ENCODE data around the gene BPI.
A peak's percentile ranks its signal among the peaks of the same experiment; 100 is the strongest.

BPI gene

GRCh38 chr20:38300438-38300837, 3.5 kb upstream of the BPI start:
- in situ Hi-C loops (cut with HindIII; ENCODE audit: low sequenced_read_pairs), result no loop called here
- DNase-seq (ENCODE audit: low read depth), result no peak
- no peak for TF ChIP-seq CTCF (IDR thresholded peaks at IDR 0.05; ENCODE audit: low read depth, low read length, missing control alignments)
- H3K4me3 ChIP-seq (ENCODE audit: low read depth, low read length), result no peak overlapping the region

- no peak overlapping the region for H3K4me3 ChIP-seq (ENCODE audit: low read depth, low read length)
- TF ChIP-seq CTCF (IDR thresholded peaks at IDR 0.05; ENCODE audit: low read depth, low read length, missing control alignments), result no peak
- in situ Hi-C loops (cut with HindIII; ENCODE audit: low sequenced_read_pairs), result no loop called here
- DNase-seq (ENCODE audit: low read depth), result no peak
These were observed 2.6 kb upstream of the BPI start for GRCh38 chr20:38301309-38301708.

GRCh38 chr20:38302786-38303185, 1.2 kb upstream of the BPI start:
- in situ Hi-C loops (cut with HindIII; ENCODE audit: low sequenced_read_pairs), result no loop called here
- TF ChIP-seq CTCF (IDR thresholded peaks at IDR 0.05; ENCODE audit: low read depth, low read length, missing control alignments), result no peak
- no peak overlapping the region for H3K4me3 ChIP-seq (ENCODE audit: low read depth, low read length)

GRCh38 chr20:38304845-38305447, 990 bp downstream of the BPI start:
- no peak overlapping the region for H3K4me3 ChIP-seq (ENCODE audit: low read depth, low read length)
- peak; percentile 43 for TF ChIP-seq CTCF (IDR thresholded peaks at IDR 0.05; ENCODE audit: low read depth, low read length, missing control alignments)
- no peak for DNase-seq (ENCODE audit: low read depth)
- in situ Hi-C loops (cut with HindIII; ENCODE audit: low sequenced_read_pairs), result no loop called here

More at GRCh38 chr20:38302786-38303185, 1.2 kb upstream of the BPI start:
- DNase-seq (ENCODE audit: low read depth), result no peak

GRCh38 chr20:38305541-38305940, 1.6 kb downstream of the BPI start:
- no peak for TF ChIP-seq CTCF (IDR thresholded peaks at IDR 0.05; ENCODE audit: low read depth, low read length, missing control alignments)
- in situ Hi-C loops (cut with HindIII; ENCODE audit: low sequenced_read_pairs), result no loop called here
- DNase-seq (ENCODE audit: low read depth), result no peak

GRCh38 chr20:38306379-38306778, 2.4 kb downstream of the BPI start:
- in situ Hi-C loops (cut with HindIII; ENCODE audit: low sequenced_read_pairs), result no loop called here
- no peak for DNase-seq (ENCODE audit: low read depth)
- H3K4me3 ChIP-seq (ENCODE audit: low read depth, low read length), result no peak overlapping the region
- no peak for TF ChIP-seq CTCF (IDR thresholded peaks at IDR 0.05; ENCODE audit: low read depth, low read length, missing control alignments)

More at GRCh38 chr20:38305541-38305940, 1.6 kb downstream of the BPI start:
- H3K4me3 ChIP-seq (ENCODE audit: low read depth, low read length), result no peak overlapping the region
